Measurements from ENCODE around the gene NEURL2.

NEURL2 gene

GRCh38 chr20:45867136-45867818, 23.7 kb downstream of the NEURL2 start:
- DNase-seq: no peak

GRCh38 chr20:45866454-45866853, 24.6 kb downstream of the NEURL2 start:
- DNase-seq: no peak

GRCh38 chr20:45863543-45864470, 27.2 kb downstream of the NEURL2 start:
- no peak for DNase-seq

GRCh38 chr20:45861221-45862075, 29.6 kb downstream of the NEURL2 start:
- DNase-seq: no peak

- no peak for DNase-seq
Observed at GRCh38 chr20:45860560-45861220, 30.3 kb downstream of the NEURL2 start.

- no peak for DNase-seq
Observed at GRCh38 chr20:45859916-45860315, 31.1 kb downstream of the NEURL2 start.

- DNase-seq: peak; percentile 34
Observed at GRCh38 chr20:45857882-45858216, 33.2 kb downstream of the NEURL2 start.

GRCh38 chr20:45857114-45857881, 33.7 kb downstream of the NEURL2 start, which contains the start of the genes ACOT8 and ZSWIM3:
Gene ACOT8 (minus strand): TSS chr20:45857392. CDS start chr20:45857315, 77 bp downstream.
Gene ZSWIM3 (plus strand): TSS chr20:45857614. CDS start chr20:45857826, 212 bp downstream.
- peak; percentile 98 for DNase-seq

GRCh38 chr20:45853484-45853883, 37.5 kb downstream of the NEURL2 start:
- DNase-seq: no peak

- no peak for DNase-seq
Observed at GRCh38 chr20:45852326-45852725, 38.7 kb downstream of the NEURL2 start.

GRCh38 chr20:45851501-45851900, 39.5 kb downstream of the NEURL2 start:
- no peak for DNase-seq

- no peak for DNase-seq
Observed at GRCh38 chr20:45850926-45851325, 40.1 kb downstream of the NEURL2 start.

- no peak for DNase-seq
Observed at GRCh38 chr20:45850238-45850637, 40.8 kb downstream of the NEURL2 start.

GRCh38 chr20:45848969-45849582, 41.9 kb downstream of the NEURL2 start:
- DNase-seq: no peak

GRCh38 chr20:45848421-45848820, 42.6 kb downstream of the NEURL2 start:
- DNase-seq: no peak

GRCh38 chr20:45845452-45845851, 45.6 kb downstream of the NEURL2 start:
- DNase-seq: no peak

GRCh38 chr20:45843506-45843905, 47.5 kb downstream of the NEURL2 start:
- no peak for DNase-seq

GRCh38 chr20:45842169-45842812, 48.7 kb downstream of the NEURL2 start:
- DNase-seq: no peak

GRCh38 chr20:45841407-45842129, 49.4 kb downstream of the NEURL2 start:
- DNase-seq: no peak

- DNase-seq: no peak
Observed at GRCh38 chr20:45840700-45841198, 50.3 kb downstream of the NEURL2 start.

Measured in right hindlimb (tissue), 1 donor.